H54 (cell line): Measurements from ENCODE around the gene HEY2.

ENCODE experiments used
- DNase-seq: peaks from one replicate; pipeline ENCODE4 v3.0.0; 2011; ENCODE audit warnings: low spot score, mixed read lengths; ENCODE audit not compliant: insufficient read length
- FAIRE-seq: peaks from 3 replicates; lab custom pipeline; 2011; peaks lifted over from hg19 to GRCh38; lab: Jason Lieb, UNC
- POLR2A ChIP-seq: IDR thresholded peaks from 2 replicates; pipeline ENCODE4 v1.6.1; 2011; ENCODE audit warnings: low read depth, mild to moderate bottlenecking, low read length

Gene HEY2

DNA sequence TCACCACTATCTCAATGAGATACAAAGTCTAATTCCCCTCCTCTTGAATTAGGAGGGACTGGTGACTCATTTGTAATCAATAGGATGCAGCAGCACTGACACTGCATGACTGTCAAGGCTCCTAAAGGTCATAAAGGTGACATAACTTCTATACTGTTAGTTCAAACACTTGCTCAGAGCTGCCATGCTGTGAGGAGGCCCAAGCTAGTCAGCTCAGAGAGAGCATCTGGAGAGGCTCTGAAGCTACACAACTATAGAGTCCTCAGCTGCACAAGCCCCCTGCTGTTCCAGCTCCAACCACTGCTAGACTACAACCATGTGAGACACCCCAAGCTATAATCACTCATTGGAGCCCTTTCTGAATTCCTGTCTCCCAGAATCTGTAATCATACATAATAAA, 17.0 kb upstream of the HEY2 start:
- FAIRE-seq (no peak), DNase-seq (no peak)
- no peak for TF ChIP-seq POLR2A

DNA sequence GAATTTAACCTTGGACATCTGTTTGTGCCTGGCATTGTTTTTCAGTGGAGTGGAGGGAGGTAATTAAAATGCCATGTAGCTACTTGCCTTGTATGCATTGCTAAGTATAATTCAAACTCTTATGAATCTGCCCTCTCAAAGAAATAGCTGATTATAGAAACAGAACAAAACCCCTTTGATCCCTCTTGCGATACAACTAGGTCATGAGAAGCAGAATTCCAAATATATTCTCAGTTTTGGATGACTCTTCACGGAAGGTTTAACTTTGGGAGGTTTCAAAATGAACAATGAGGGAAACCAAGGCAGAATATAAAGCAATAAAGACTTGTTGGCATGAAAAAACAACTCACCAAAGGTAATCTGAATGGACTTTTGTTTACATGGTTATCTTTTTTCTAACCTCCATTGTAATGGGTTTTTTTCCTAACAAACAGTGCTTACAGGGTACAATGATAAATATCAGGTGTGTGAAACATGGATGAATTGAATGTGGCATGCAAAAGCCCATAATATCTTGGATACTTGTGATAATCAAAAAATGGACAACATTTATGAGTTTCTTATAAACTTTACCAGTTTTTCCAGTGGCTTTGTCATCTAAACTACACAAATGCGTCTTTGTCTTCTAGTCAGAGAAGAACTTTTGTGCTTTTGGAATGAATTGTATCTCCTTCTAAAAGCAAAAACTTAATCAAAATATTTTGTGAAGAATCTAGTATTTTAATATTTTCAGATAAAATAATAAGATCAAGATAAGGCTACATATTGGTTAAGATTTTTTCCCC, 15.7 kb upstream of the HEY2 start:
- TF ChIP-seq POLR2A: no peak
- DNase-seq (no peak), FAIRE-seq (no peak)

DNA sequence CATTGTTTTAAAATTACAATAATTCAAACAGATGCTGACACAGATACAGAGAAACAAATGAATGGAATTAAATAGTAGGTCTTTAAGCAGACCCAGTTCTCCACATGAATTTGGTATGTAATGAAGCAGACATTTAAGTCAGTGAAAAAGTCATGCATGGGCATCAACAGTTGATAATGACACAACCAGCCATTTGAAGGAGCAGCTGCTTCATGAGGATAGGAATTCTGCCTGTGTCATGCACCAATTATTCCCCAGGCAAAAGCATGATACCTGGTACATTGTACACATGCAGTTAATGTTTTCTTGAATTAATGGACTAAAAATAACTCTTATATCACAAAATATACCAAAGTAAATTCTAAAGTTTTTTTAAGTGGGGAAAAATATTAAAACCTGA, 11.2 kb upstream of the HEY2 start:
- FAIRE-seq: no peak
- no peak for TF ChIP-seq POLR2A
- no peak for DNase-seq

DNA sequence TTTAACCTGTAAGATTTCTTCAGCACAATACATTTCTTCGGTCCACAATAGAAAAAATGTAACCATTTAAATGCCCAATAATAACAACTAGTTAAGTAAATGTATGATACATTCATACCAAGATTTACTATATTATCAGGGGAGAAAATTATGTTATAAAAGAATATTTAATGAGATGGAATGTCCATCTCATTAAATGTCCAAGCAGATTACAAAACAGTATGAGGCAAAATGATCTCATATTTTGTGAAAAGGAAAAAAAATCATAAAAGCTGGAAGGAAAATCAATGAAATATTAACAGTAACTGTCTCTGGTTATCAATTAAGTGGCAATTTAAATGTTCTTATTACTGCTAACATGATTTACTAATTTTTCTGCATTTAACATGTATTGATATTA, 10.1 kb upstream of the HEY2 start:
- FAIRE-seq (no peak), DNase-seq (no peak)
- TF ChIP-seq POLR2A: no peak

DNA sequence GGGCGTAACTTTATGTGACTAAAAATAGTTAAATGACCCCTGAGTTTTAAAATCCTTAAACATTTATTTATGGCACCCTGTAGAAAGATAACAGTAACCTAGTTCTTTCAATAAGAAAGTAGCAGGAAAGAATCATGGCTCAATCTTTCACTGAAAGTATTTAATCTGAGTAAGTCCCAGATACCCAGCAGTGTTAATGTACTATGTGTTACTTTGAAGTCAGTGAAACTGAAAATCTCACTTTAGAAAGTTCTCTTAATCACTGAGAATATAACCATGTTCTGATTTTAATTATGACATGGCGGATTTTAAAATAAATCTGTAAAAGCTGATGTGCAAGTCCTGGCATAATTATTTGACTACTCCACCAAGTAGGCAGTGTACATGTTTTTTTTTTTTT, 8.1 kb upstream of the HEY2 start:
- FAIRE-seq (no peak), DNase-seq (no peak)
- TF ChIP-seq POLR2A: no peak

DNA sequence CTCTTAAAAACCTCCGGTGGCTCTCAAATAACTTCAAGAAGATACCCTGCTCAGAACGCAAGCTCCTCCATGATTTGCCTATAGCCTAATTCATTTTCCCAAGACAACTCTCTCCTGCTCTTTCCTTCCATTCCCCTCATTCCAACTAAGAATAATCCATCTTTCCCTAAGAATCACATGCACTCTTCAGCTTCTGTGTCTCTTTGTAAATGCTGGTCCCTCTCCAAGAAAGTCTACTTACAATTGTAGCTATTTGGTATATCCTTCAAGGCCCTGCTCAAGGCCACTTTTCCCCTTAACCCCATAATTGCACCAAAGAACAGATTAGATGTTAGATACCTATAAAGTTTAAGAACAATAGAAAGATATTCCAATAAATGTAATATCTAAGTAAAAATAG, 7.4 kb upstream of the HEY2 start:
- FAIRE-seq: no peak
- no peak for TF ChIP-seq POLR2A
- DNase-seq: no peak

DNA sequence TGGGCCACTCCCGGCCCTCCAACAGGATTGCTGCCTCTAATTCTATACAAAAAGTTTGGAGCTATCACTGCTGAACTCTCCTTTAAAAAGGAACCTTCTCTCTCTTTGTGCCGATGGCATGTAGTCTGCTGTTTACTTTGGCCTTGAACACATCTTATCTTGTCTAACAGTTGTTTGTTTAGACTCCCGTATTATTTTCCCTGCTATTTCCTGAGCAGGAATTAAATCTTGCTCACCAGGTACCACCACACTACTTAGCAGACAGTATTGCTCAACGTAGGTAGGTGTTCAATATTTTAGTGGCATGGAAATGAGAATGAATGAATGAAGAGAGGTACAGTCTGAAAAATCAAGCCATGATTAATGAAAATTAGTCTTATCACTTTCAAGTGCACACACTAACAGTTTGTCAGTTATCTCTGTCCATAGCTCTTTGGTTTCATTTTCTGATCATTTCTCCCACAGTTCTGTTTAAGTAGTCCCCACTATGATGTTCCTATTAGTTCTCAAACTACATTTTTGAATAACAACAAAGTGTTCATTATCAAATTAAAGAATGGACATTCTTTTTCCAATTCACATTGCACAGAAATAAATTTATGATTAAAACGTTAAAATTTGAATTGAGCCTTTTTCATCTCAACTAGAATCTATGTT, 6.8 kb upstream of the HEY2 start:
- TF ChIP-seq POLR2A: no peak
- FAIRE-seq (no peak), DNase-seq (no peak)

DNA sequence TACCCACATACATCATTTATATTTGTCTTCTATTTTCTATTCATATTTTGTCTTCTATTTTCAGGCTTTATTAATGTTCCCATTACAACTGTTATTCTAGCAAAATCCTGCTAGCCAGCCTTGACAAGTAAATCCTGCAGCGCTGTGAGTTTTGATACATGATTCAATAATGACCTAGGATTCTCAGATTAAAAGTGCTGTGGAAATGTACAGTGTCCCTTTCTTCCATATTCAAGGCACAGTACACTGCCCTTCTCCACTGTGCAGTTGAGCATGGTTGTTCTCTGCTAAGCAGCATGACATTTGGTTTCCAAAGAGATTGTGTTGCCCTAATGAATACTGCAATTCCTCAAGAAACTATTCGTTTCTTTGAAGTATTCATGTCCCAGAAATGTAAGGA, 5.8 kb upstream of the HEY2 start:
- FAIRE-seq: no peak
- DNase-seq: no peak

DNA sequence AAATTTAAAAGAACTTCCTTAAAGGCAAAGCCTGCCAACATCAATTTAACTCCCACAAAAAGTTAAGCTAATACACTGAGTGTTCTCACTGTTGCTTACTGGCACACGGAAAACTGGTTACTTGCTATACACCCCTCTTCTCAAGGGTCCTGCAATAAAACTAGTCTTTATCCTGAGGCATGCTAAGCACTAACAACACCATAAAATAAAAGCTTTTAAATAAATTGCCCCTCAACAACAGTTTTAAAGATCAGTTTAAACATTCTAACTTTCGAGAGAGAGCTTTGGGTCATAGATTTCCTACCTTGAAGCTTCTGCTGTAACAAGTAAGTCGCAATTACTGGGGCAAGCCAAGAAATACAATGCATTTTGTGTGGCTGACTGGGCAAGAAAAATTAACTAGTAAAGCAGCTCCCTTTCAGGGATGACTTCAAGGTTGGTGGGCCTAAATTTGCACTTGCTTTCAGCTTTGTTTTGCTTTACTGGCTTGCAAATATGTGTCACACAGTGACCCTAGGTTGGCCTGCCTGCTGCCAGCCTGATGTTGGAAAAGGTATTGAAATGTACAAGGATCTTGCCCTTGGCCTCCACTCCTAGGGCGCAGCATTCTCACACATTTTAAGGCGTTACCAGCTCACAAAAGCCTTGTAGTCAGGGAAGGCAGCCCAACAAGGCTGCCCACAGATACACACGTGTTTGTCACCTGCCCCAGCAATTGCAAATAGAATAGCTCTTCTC, 4.0 kb upstream of the HEY2 start:
- DNase-seq: no peak
- TF ChIP-seq POLR2A: no peak
- FAIRE-seq: no peak

More for the DNA sequence above, 5.8 kb upstream of the HEY2 start:
- no peak for TF ChIP-seq POLR2A

DNA sequence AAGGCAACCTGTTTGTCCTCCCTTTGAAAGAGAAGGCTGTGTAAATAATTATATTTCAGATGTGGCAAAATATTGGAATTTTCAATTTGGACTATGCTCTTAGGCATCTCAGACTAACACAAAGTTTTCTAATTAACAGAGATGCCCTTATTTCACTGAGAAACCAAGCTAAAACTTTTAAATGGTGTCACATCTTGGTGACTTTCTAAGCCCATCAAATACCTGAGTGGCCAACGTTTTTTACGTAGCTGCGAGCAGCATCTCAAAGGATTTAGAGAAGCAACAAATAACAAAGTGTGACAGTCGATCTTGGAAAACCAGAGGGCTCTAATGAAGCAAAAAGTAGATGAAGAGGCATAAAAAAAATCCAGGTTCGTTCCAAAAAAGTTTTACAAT, 3.4 kb upstream of the HEY2 start:
- DNase-seq (no peak), FAIRE-seq (no peak)
- TF ChIP-seq POLR2A: no peak

DNA sequence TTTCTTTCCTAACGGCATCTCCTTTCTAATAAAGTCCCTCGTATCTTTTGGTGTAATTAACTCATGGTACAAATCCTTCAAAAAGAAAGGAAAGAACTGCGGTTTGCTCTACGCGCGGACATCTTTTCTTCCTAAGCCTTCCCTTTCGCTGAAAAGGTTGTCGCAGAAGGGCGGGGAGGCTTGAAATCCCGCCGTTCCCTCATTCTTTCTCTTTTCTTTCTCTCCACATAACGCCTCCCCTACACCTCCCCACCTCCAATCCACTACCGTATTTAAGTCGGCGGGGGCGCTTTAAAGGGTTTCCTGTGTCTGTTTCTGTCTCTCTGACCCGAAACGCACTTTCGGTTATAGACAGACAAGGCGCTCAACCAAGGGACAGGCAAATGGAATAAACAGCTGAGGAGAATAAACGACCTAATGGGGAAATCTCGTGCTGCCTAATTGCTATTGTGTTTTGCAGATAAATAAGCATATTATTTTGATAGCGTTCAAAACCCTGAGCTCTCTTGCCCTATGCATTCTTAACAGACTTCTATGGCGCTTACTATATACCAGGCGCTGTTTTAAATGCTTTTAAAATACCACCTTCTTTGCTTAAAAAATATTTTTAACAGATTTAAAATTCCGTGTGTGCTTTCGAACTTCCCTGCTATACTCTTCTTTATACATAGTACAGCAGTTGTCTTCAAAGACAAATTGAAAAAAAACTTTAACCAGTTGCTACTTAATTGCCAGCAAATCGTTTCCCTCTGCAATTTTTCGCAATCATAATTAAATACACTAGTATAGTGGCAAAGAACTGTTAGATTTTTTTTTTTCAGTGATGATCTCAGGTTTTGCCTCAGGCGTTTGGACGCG, 2.5 kb upstream of the HEY2 start:
- DNase-seq (no peak), FAIRE-seq (no peak)
- no peak for TF ChIP-seq POLR2A

DNA sequence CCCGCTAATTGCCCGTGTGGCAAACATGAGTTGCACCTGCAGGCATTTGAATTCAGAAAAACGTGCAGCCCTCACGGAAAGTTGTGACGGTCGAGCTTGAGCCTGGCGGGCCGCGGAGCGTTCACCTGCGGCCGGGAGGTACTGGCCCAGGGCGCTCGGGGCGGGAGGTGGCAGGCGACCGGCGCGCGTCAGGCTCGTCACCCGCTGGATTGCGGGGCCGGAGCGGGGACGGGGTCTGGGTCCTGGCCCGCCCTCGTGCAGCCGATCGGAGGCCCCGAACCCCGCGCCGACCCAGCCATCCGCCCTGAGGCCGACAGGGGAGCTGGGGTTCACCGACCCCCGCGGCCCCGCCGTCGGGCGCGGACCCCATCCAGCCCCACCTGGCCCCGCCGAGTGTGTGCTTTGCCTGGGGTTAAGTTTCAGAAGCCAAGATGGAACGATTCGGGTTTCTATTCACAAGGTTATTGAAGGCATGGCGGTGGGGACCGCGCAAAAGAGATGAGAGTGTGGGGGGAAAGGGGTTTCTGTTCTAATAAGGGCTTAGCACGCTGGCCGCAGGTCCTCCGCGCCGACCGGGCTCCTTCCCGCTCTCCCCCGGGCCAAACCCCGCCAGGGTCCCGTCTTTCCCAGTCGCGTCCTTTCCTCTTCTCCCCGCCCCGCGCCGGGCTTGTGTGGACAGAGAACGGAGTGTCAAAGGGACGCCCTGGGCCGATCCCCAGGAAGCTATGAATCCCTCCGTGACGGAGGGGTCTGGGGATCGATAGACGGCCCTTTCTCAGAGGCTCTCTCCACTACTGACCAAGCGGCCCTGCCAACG, 1.6 kb upstream of the HEY2 start:
- no peak for TF ChIP-seq POLR2A
- FAIRE-seq (no peak), DNase-seq (no peak)

DNA sequence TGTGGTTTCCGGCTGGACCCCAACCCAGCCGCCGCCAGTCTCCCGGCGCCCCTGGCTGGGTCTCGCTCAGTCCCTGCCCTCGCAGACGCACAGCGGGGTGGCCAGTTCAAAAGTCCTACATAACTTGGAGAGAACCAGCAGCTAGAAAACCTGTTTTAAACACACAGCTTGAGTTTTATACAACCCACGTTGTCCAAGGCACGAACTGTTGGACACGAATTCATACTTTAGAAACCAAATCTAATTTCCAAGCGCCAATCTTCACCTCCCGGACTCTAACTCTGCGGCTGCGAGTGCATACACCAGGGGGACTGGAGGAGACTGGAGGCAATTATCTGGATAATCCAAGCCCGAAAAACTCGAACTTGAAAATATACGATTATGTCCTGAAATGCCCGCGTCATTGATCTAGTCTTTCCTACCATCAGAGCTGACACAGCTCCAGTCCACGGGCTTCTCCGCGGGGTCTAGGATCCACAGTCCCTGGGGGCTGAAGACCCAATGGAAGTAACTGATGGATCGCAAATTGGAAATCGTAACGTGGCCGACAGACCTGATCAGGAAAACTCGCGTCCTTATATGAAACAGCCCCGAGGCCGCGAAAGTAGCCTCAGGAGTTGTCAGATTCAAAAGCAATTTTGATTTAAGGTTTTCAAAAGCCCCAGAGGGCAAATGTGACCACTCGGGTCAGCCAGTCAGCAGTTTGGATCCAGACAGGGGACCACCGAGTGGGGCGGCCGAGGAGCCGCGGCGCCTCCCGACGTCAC, 843 bp upstream of the HEY2 start:
- no peak for TF ChIP-seq POLR2A
- FAIRE-seq (no peak), DNase-seq (no peak)
